HepG2 (cell line): ENCODE data around the gene ZNF618. TPM values are rescaled to one million over a fixed set of nuclear protein-coding genes. Genes with fewer than 3 reads are reported as not detected.

Source experiments
- ATAC-seq: fragments of 200-7000 bp; cut with Tn5 transposase; 3 replicates; pipeline ENCODE4 v1.9.1; 2020; ENCODE audit warnings: mild to moderate bottlenecking, moderate library complexity
- BruUV-seq: library from RNA; stranded (reverse); fragments of 400-500 nt; replicated peaks from 2 replicates; lab custom pipeline; 2021; lab: Mats Ljungman, UMichigan
- CTCF ChIA-PET: fragments of 300-600 bp; formaldehyde crosslinking; extraction: SDS; loops from one replicate; lab custom pipeline; 2021; ENCODE audit warnings: low total read pairs, inconsistent platforms, low intra/inter-chr PET ratio; lab: Yijun Ruan, JAX
- POLR2A ChIA-PET: fragments of 350-600 bp; sonication (Branson Sonifier 250); formaldehyde crosslinking; loops from one replicate; lab custom pipeline; 2020; ENCODE audit warnings: antibody characterized with exemption, inconsistent platforms; lab: Yijun Ruan, JAX
- DNase-seq: peaks from one replicate; pipeline ENCODE4 v3.0.0-alpha.2; 2015; ENCODE audit warnings: low spot score
- FAIRE-seq: peaks from 3 replicates; lab custom pipeline; 2011; peaks lifted over from hg19 to GRCh38; lab: Jason Lieb, UNC
- H2AFZ ChIP-seq: one replicate; pipeline ENCODE4 v1.6.1; 2011; ENCODE audit warnings: low read length, inconsistent platforms
- H3K27ac ChIP-seq: fragments of 300-600 bp; 3 replicates; pipeline ENCODE4 v1.8.0; 2011; ENCODE audit warnings: mixed run types, mild to moderate bottlenecking, mixed read lengths, low read length, inconsistent platforms; ENCODE audit not compliant: insufficient read depth; ENCODE audit errors: extremely low read length
- H3K27me3 ChIP-seq, 2 experiments: fragments of 200-600 bp in 1 of 2; 2 replicates in 1 of 2; 3 replicates in 1 of 2; pipeline versions ENCODE4 v1.6.0 to v1.8.0; 2011; ENCODE audit warnings: low read length in 2 of 2, mild to moderate bottlenecking in 2 of 2, moderate library complexity in 2 of 2, inconsistent platforms in 1 of 2; ENCODE audit not compliant: insufficient read depth in 2 of 2, control insufficient read depth in 1 of 2
- H3K36me3 ChIP-seq, 2 experiments: fragments of 200-600 bp in 1 of 2; replicated peaks in 1 of 2; 2 replicates in 1 of 2; 3 replicates in 1 of 2; pipeline versions ENCODE4 v1.5.1 to v1.8.0; 2011; ENCODE audit warnings: low read length in 2 of 2, inconsistent platforms in 1 of 2; ENCODE audit not compliant: insufficient read depth in 2 of 2, control insufficient read depth in 1 of 2
- H3K4me1 ChIP-seq: 2 replicates; pipeline ENCODE4 v1.5.1; 2012; ENCODE audit warnings: low read length, inconsistent platforms; ENCODE audit not compliant: insufficient read depth
- H3K4me2 ChIP-seq: 2 replicates; pipeline ENCODE4 v1.6.0; 2011; ENCODE audit warnings: low read depth, low read length, inconsistent platforms
- H3K4me3 ChIP-seq, 3 experiments: fragments of 200-600 bp in 1 of 3; sonication (generic), shearing (Covaris generic) in 1 of 3; replicated peaks in 1 of 3; 2 replicates each; pipeline ENCODE4 v1.5.1; 2011 to 2016; ENCODE audit warnings: low read length in 3 of 3, inconsistent platforms in 2 of 3, low read depth in 2 of 3, mild to moderate bottlenecking in 2 of 3, control low read depth in 1 of 3, mixed read lengths in 1 of 3; ENCODE audit not compliant: insufficient read depth in 1 of 3
- H3K79me2 ChIP-seq: one replicate; pipeline ENCODE4 v1.6.1; 2011; ENCODE audit warnings: low read length, inconsistent platforms; ENCODE audit not compliant: insufficient read depth
- H3K9ac ChIP-seq: 2 replicates; pipeline ENCODE4 v1.6.0; 2011; ENCODE audit warnings: mild to moderate bottlenecking, low read depth, low read length, inconsistent platforms; ENCODE audit not compliant: insufficient read depth
- H3K9me3 ChIP-seq: 2 replicates; pipeline ENCODE4 v1.5.1; 2012; ENCODE audit warnings: mild to moderate bottlenecking, low read length
- H4K20me1 ChIP-seq: 2 replicates; pipeline ENCODE4 v1.6.0; 2011; ENCODE audit warnings: inconsistent platforms, mild to moderate bottlenecking, low read length, moderate library complexity; ENCODE audit not compliant: insufficient read depth
- CHD2 ChIP-seq: IDR thresholded peaks from 2 replicates; pipeline ENCODE4 v1.6.1; 2011; ENCODE audit warnings: low read depth, low read length, improper control_type of control experiment
- XBP1 ChIP-seq: sonication (generic); formaldehyde crosslinking; IDR thresholded peaks from 2 replicates; pipeline ENCODE4 v1.5.0; 2020; ENCODE audit warnings: missing genetic modification reagents
- ZNF234 ChIP-seq: sonication (generic); formaldehyde crosslinking; conservative IDR thresholded peaks from 2 replicates; pipeline ENCODE4 v1.5.1; 2020; ENCODE audit warnings: mild to moderate bottlenecking, missing genetic modification reagents
- ZNF280B ChIP-seq: sonication (generic); formaldehyde crosslinking; IDR thresholded peaks from 2 replicates; pipeline ENCODE4 v1.5.0; 2020; ENCODE audit warnings: missing genetic modification reagents, mild to moderate bottlenecking, borderline replicate concordance
- ZNF383 ChIP-seq: sonication (generic); formaldehyde crosslinking; IDR thresholded peaks from 2 replicates; pipeline ENCODE4 v1.4.0; 2020; ENCODE audit warnings: missing genetic modification reagents, mild to moderate bottlenecking, borderline replicate concordance
- ZNF782 ChIP-seq: sonication (generic); formaldehyde crosslinking; IDR thresholded peaks from 2 replicates; pipeline ENCODE4 v1.4.0; 2020; ENCODE audit warnings: missing genetic modification reagents, mild to moderate bottlenecking, borderline replicate concordance
- ZNF839 ChIP-seq: sonication (generic); formaldehyde crosslinking; IDR thresholded peaks from 2 replicates; pipeline ENCODE4 v1.4.0; 2020; ENCODE audit warnings: missing genetic modification reagents, mild to moderate bottlenecking, borderline replicate concordance
- WGBS: methylation state at CpG from one replicate; pipeline ENCODE4 v1.1.6; 2017; ENCODE audit warnings: low lambda C conversion rate; 5-methylcytosine and 5-hydroxymethylcytosine counted together
- in situ Hi-C: cut with HindIII; loops from 2 replicates; pipeline ENCODE4 v1.10.0; 2017; ENCODE audit warnings: low pct_unique_long_range_greater_than_20kb; ENCODE audit not compliant: extremely low pct_ligation_motif_present
- intact Hi-C: fragments of 100-400 bp; cut with micrococcal nuclease; formaldehyde crosslinking; loops from one replicate; pipeline ENCODE4 v1.10.0; 2022; ENCODE audit not compliant: unreplicated experiment
- polyA plus RNA-seq, 8 experiments: library from polyadenylated mRNA; depleted of rRNA in 3 of 8; stranded (reverse) in 7 of 8; unstranded in 1 of 8; fragments of >200 nt; fragmentation: Illumina TruSeq in 4 of 8; extraction: Trizol in 4 of 8; gene quantifications; 2 replicates each; pipeline versions ENCODE4 v1.2.1 to v1.2.3, GENCODE V29; 2011 to 2016; ENCODE audit warnings: low read depth in 4 of 8, missing spikeins in 1 of 8, mixed read lengths in 1 of 8; ENCODE audit not compliant: insufficient read depth in 1 of 8
- total RNA-seq, 5 experiments: library from RNA; depleted of rRNA; stranded (reverse); fragments of >200 nt; fragmentation: Illumina TruSeq; extraction: Trizol; gene quantifications; 2 replicates each; pipeline ENCODE4 v1.2.3, GENCODE V29; 2016; ENCODE audit warnings: low read depth in 1 of 5

ZNF618 gene
- total and polyA plus RNA-seq, 2 of the 13 experiments (the other 11 are each of a cell fraction or from before 2014, with no cell fraction given): 0.07 TPM

- Histone ChIP-seq H3K79me2 (no peaks in the 10 kb centered on the region), H3K4me1 (peaks cover 53% of the 10 kb centered on the region), H3K27ac (no peak overlapping the region), H3K36me3 (peaks cover 3% of the 10 kb centered on the region in 2 experiments; a peak in 1 of 5 replicates), H3K9me3 (peaks cover 4% of the 10 kb centered on the region), H2AFZ (no peak overlapping the region), H3K27me3 (no peaks in the 10 kb centered on the region), H3K9ac (no peak overlapping the region), H4K20me1 (no peaks in the 10 kb centered on the region), H3K4me2 (no peak overlapping the region), H3K4me3 (no peak overlapping the region)
- TF ChIP-seq ZNF280B (CRISPR knock-in tag) (no peak), ZNF234 (CRISPR knock-in tag) (no peak), ZNF839 (CRISPR knock-in tag) (no peak), ZNF782 (CRISPR knock-in tag) (no peak), XBP1 (no peak), CHD2 (no peak), ZNF383 (no peak)
- CTCF ChIA-PET: no interaction called here
- in situ Hi-C loops: loop anchor here (5.0 kb wide), 1 partner anchor 195 kb away; no protein-coding TSS in a partner anchor
- no peak for DNase-seq
- POLR2A ChIA-PET: interaction anchor here (2.0 kb wide), 1 partner anchor 21 kb away, joined by 5 read pairs; no protein-coding TSS in a partner anchor
- WGBS: 86% methylated on average over 13 of the region's 14 CpGs
- BruUV-seq: no TSS peak
- no peak for FAIRE-seq
- no peak for ATAC-seq
- intact Hi-C loops: no loop called here
These were observed 220.9 kb downstream of the ZNF618 start for GRCh38 chr9:114096866-114097612.
